HG02759 (cell line): Measurements from ENCODE around the gene ESX1.
"Not testable (repeated sequence)": the region's sequence is repeated elsewhere in the genome, so short reads cannot be mapped to it uniquely, and the experiment has no call there.

Experiments
- ATAC-seq: cut with Tn5 transposase; IDR thresholded peaks from one replicate; pipeline ENCODE4 v1.9.1; 2021; ENCODE audit warnings: mild to moderate bottlenecking, moderate library complexity; ENCODE audit not compliant: unreplicated experiment

The ESX1 gene

DNA sequence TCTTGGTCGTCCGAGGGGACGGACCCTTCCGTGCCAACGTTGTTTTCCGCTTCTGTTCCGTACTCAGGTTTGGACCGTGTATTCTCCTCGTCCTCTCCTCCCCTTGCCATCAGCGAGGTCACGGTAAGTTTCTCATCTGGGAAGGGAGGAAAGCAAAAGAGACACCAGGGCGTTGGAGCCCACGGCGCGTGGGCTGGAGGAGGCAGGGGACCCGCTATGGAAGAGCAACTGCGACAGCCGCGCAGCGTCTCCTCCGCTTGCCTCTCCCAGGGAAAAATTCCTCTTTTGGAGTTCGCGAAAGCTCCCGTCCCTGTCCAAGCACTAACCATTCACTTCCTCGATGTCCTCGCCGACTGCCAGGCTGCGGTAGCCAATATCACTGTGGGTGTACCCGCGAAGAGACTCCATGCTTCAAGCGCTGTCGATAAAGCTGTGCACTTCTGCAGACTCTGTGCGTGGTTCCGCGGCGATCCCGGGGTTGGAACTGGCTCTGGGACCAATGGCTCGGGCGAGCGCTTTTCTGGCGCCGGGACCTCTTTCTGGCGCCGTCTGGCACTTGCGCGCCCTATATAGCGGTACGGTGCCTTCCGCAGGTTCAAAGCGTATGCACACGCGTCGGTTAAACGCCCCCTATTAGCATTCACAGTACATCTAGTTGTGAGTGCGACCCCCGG, at the start of gene ESX1:
ESX1 (minus strand) TSS at position 492 of the 674 bp plus-strand sequence; CDS start at position 408, 84 bp downstream.
- ATAC-seq, result no peak

GRCh38 chrX:104295636-104296035, 40.9 kb upstream of the ESX1 start:
- no peak for ATAC-seq

GRCh38 chrX:104288961-104289360, 34.2 kb upstream of the ESX1 start:
- no peak for ATAC-seq

DNA sequence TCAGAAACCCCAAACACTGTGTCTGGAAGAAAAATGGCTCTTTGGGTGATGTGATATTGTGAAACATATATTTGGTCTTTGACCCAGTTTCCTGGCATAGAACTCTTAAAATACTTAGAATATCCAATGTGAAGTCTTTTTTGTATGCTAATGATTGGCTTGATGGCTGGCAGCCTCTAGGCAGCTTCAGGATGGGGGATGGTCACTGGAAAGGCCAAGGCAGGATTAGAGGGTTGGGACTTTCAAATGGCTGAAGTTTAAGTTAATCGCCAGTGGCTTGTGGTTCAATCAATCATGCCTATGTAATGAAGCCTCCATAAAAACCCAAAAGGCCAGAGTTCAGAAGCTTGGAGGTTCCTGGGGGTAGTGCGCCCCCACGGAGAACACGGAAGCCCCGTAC, 33.5 kb upstream of the ESX1 start:
- ATAC-seq, result no peak

GRCh38 chrX:104285201-104285600, 30.5 kb upstream of the ESX1 start:
- no peak for ATAC-seq

DNA sequence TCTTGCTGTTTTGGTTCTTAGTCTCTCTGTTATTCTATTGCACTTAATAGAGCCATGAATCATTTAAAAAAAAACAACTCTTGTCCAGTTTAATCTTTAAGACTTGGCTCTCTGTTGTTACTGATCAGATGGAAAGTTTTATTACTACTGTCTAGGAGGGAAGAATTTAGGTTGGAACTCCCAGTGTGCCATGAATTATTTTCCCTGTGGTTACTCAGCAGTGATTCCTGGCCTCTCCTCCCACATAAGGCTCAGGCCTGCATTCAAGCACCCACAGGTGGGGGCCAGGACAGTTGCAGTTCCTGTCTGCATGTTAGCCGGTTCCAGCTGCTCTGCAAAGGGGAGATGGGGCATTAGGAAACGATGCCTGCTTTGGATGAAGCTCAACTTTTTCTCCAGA, 29.8 kb upstream of the ESX1 start:
- no peak for ATAC-seq

DNA sequence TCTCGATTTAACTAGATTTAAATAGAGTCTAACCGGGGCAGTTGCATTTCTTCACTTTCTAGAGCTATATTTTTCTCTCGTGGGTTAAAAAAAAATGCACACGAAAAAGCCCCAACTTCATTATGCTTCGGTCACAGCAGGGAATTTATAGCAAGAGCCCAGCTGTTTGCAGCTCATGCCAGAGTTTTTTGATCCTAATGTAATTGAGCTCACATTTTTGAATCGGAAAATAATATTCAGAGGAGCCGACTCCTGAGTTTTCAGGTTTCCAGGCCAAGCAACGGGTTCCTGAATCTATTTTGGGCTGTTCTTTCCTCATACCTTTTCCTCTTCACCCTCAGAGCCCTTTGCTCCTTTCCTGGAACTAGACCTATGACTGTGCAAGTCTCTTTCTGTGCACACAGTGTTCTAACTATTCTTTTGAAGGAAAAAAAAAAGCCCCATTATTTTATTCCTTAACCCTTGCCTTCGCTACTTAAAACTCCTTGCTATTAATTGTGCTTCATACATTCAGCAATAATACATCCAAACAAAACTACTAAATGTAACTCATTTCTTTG, 27.5 kb upstream of the ESX1 start:
- ATAC-seq, result no peak

GRCh38 chrX:104281564-104281963, 26.8 kb upstream of the ESX1 start:
- ATAC-seq, result no peak

DNA sequence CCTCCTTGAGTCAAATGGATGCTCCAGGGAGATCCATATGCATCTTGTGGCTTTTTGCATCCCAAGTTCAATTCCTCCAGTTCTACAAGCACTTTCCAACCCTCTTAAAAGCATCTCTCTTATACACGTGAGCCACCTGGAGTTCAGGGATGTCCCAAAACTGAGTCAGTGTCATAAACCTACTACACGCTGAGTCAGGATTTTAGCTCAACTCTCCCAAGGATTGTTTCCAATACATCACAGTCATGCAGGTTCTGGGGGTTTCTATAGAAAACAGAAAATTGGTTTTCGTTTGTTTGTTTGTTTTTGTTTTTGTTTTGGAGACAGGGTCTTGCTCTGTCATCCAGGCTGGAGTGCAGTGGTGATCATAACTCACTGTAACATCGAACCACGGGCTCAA, 25.9 kb upstream of the ESX1 start:
- ATAC-seq, result no peak

DNA sequence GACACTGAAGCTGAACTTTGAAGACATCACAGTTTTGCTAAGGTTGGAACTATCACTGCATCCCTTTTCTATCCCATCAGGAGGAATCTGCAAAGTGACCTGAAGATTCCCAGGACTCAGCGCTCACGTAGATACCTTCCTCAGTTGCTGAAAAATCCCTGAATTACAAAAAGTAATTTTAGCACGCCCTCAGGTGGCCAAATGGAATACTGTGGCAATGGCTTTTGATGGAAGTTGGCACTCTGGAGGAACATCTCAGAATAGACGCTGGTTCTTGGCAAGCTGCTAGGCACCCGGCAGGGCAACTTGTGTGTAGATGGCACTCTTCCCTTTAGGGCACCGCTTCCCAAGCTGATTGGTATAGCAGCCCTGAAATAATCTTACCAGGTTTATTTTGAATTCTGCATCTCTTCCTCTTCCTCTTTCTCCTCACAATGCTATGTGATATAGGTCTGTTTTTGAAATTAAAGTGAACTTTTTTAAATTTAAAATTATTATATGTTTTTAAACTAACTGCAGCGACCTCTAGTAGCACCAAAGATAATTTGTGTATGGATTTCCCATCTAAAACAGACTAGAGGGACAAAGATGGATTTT, 16.3 kb upstream of the ESX1 start:
- ATAC-seq, result no peak

DNA sequence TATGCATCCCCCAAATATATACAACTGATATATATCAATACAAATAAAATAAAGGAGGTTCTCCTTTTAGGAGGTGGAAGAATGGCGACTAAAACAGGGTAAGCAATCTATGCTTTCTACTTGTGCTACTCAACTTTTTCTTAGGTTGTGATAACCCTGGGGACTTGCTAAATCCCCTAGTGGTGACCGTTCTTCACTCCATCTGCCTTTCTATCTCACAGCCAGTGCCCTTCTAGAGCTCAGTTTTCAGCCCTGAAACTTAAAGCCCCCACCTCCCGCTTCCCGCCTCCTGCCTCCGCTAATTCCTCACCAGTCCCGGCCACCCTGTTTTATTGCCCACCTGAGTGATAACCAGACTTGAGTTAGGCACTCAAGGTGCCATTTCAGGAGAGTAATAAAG, 15.5 kb upstream of the ESX1 start:
- no peak for ATAC-seq

- no peak for ATAC-seq
These were observed 732 bp upstream of the ESX1 start for GRCh38 chrX:104255465-104255864.

- ATAC-seq, result no peak
These were observed 929 bp downstream of the ESX1 start for GRCh38 chrX:104253567-104254441.

GRCh38 chrX:104250470-104250869, 4.3 kb downstream of the ESX1 start:
- ATAC-seq, result no peak

GRCh38 chrX:104230060-104230459, 24.7 kb downstream of the ESX1 start:
- ATAC-seq, result not testable (repeated sequence)

DNA sequence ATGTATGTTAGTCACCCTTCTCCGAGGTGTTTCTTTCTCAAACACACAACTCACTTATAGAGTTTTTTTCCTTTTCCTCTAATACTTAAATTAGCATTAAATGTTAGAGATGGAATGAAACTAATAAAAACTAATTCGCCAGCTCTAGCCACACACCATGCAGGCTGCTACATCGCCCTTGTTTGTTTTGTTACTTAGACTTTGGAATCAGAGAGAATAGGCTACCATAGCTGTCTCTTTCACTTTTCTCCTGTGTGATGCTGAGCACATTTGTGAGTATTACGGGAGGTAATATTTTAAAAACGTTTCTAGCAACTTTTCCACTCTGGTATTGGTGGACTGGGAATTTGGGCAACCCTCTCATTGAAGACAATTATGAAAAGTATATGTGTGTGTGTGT, 43.5 kb downstream of the ESX1 start:
- no peak for ATAC-seq

GRCh38 chrX:104205548-104205947, 49.2 kb downstream of the ESX1 start:
- ATAC-seq, result no peak
